Esophagus squamous epithelium (tissue), 5 donors: ENCODE measurements around the gene ERC2. TPM values are rescaled to one million over a fixed set of nuclear protein-coding genes. Genes with fewer than 3 reads are reported as not detected.

Experiments used
- DNase-seq: peaks from one replicate; lab custom pipeline; 2025; lab: John Stamatoyannopoulos, UW
- H3K27ac ChIP-seq, 4 donors: fragments of 200-600 bp; sonication (generic); one replicate each; pipeline ENCODE4 v1.5.1; 2016 to 2019; ENCODE audit warnings: mild to moderate bottlenecking in 1 of 4
- H3K27me3 ChIP-seq, 4 donors: fragments of 200-600 bp; sonication (generic); 1 replicate in 3 of 4; 2 replicates in 1 of 4; pipeline versions ENCODE4 v1.5.1 to v1.6.0; 2017 to 2021; ENCODE audit warnings: antibody characterized with exemption in 1 of 4
- H3K36me3 ChIP-seq, 3 donors: fragments of 200-600 bp; sonication (generic); one replicate each; pipeline ENCODE4 v1.5.1; 2016 to 2019
- H3K4me1 ChIP-seq, 3 donors: fragments of 200-600 bp; sonication (generic); one replicate each; pipeline ENCODE4 v1.5.1; 2017 to 2019
- H3K4me3 ChIP-seq, 4 donors: fragments of 200-600 bp; sonication (generic); 1 replicate in 3 of 4; 2 replicates in 1 of 4; pipeline ENCODE4 v1.5.1; 2016 to 2019; ENCODE audit warnings: mild to moderate bottlenecking in 2 of 4, moderate library complexity in 1 of 4
- H3K9me3 ChIP-seq, 3 donors: fragments of 200-600 bp; sonication (generic); one replicate each; pipeline ENCODE4 v1.5.1; 2016 to 2019
- POLR2A ChIP-seq, 4 donors: fragments of 450-650 bp; IDR thresholded peaks; one replicate each; pipeline ENCODE4 v1.6.1; 2017; ENCODE audit warnings: antibody characterized with exemption in 4 of 4, mild to moderate bottlenecking in 4 of 4, moderate library complexity in 3 of 4
- WGBS, 2 donors: methylation state at CpG; one replicate each; pipeline ENCODE4 v1.1.5; 2018; 5-methylcytosine and 5-hydroxymethylcytosine counted together
- intact Hi-C: fragments of 100-400 bp; cut with DNase I; formaldehyde crosslinking; loops from one replicate; pipeline ENCODE4 v1.15.0; 2022
- total RNA-seq, 4 donors: library from RNA; depleted of rRNA; stranded (reverse); fragments of >200 nt; gene quantifications; one replicate each; pipeline ENCODE4 v1.1.0, GENCODE V29; 2016
- TF ChIP-seq, protein P1 (sequence below), 6 experiments: fragments of 450-650 bp in 4 of 6; fragments of 200-600 bp in 2 of 6; sonication (generic) in 2 of 6; IDR thresholded peaks; one replicate each; pipeline ENCODE4 v1.5.1; 2016 to 2019; ENCODE audit warnings: antibody characterized with exemption in 6 of 6, mild to moderate bottlenecking in 4 of 6, moderate library complexity in 4 of 6
- donor health status: DM: yes; HTN: yes; CAD: no.

The ERC2 gene
- total RNA-seq, 4 donors from 2014 or later = 0.12 to 1.9 (median 0.86) TPM

DNA sequence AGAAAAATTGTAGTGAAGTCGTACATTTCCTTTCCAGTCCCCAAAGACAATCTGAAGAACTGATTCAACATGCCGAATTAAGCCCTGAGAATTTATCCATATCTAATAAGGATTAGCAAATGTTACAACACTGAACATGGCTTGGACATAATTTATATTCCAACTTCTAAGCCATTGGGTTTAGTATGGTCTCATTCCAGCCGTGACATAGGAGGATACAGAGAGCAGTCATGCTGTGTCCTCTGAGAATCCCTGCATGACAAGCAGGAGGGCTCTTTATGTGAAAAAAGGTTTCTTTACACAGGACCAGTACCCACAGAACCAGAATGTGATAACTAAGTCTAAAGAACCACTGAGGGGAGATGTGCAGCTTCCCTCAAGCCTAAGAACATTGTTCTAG is 749.3 kb downstream of the ERC2 start:
- intact Hi-C loops = no loop called here
- TF ChIP-seq POLR2A (IDR thresholded peaks at IDR 0.05) = no peak
- TF ChIP-seq, protein P1, sequence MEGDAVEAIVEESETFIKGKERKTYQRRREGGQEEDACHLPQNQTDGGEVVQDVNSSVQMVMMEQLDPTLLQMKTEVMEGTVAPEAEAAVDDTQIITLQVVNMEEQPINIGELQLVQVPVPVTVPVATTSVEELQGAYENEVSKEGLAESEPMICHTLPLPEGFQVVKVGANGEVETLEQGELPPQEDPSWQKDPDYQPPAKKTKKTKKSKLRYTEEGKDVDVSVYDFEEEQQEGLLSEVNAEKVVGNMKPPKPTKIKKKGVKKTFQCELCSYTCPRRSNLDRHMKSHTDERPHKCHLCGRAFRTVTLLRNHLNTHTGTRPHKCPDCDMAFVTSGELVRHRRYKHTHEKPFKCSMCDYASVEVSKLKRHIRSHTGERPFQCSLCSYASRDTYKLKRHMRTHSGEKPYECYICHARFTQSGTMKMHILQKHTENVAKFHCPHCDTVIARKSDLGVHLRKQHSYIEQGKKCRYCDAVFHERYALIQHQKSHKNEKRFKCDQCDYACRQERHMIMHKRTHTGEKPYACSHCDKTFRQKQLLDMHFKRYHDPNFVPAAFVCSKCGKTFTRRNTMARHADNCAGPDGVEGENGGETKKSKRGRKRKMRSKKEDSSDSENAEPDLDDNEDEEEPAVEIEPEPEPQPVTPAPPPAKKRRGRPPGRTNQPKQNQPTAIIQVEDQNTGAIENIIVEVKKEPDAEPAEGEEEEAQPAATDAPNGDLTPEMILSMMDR (IDR thresholded peaks at IDR 0.05) = no peak
- H3K36me3 ChIP-seq = no peaks in the 10 kb centered on the region
- H3K9me3 ChIP-seq = no peaks in the 10 kb centered on the region
- no peaks in the 10 kb centered on the region for H3K27me3 ChIP-seq
- no peak overlapping the region for H3K27ac ChIP-seq
- DNase-seq = no peak
- H3K4me1 ChIP-seq = no peaks in the 10 kb centered on the region
- 54 to 73% methylated on average over 3 of the region's 3 CpGs for WGBS, 2 donors
- no peak overlapping the region for H3K4me3 ChIP-seq

- Histone ChIP-seq H3K27me3 (no peaks in the 10 kb centered on the region), H3K27ac (no peak overlapping the region), H3K36me3 (no peaks in the 10 kb centered on the region), H3K4me1 (no peaks in the 10 kb centered on the region), H3K4me3 (no peak overlapping the region), H3K9me3 (no peaks in the 10 kb centered on the region)
- TF ChIP-seq POLR2A (IDR thresholded peaks at IDR 0.05) = no peak
- TF ChIP-seq, protein P1 (IDR thresholded peaks at IDR 0.05) = no peak
- 50 to 65% methylated on average over 1 of the region's 1 CpG for WGBS, 2 donors
- DNase-seq = no peak
- intact Hi-C loops = no loop called here
These were observed 749.7 kb downstream of the ERC2 start for GRCh38 chr3:55718521-55718921.

- Histone ChIP-seq H3K4me3 (no peak overlapping the region), H3K9me3 (no peaks in the 10 kb centered on the region), H3K27ac (no peak overlapping the region), H3K36me3 (no peaks in the 10 kb centered on the region), H3K27me3 (no peaks in the 10 kb centered on the region), H3K4me1 (no peaks in the 10 kb centered on the region)
- 63 to 89% methylated on average over 4 of the region's 4 CpGs for WGBS, 2 donors
- DNase-seq = no peak
- intact Hi-C loops = no loop called here
- TF ChIP-seq POLR2A (IDR thresholded peaks at IDR 0.05) = no peak
- TF ChIP-seq, protein P1 (IDR thresholded peaks at IDR 0.05) = no peak
These were observed 750.2 kb downstream of the ERC2 start for GRCh38 chr3:55718074-55718473.

- no peaks in the 10 kb centered on the region for H3K36me3 ChIP-seq
- H3K27me3 ChIP-seq = no peaks in the 10 kb centered on the region
- no peak for DNase-seq
- intact Hi-C loops = no loop called here
- H3K4me3 ChIP-seq = no peak overlapping the region
- H3K9me3 ChIP-seq = no peaks in the 10 kb centered on the region
- TF ChIP-seq, protein P1 (IDR thresholded peaks at IDR 0.05) = no peak
- no peak for TF ChIP-seq POLR2A (IDR thresholded peaks at IDR 0.05)
- no peak overlapping the region for H3K27ac ChIP-seq
- 77 to 80% methylated on average over 5 of the region's 5 CpGs for WGBS, 2 donors
- H3K4me1 ChIP-seq = no peaks in the 10 kb centered on the region
These were observed 750.8 kb downstream of the ERC2 start for GRCh38 chr3:55717481-55717880.

DNA sequence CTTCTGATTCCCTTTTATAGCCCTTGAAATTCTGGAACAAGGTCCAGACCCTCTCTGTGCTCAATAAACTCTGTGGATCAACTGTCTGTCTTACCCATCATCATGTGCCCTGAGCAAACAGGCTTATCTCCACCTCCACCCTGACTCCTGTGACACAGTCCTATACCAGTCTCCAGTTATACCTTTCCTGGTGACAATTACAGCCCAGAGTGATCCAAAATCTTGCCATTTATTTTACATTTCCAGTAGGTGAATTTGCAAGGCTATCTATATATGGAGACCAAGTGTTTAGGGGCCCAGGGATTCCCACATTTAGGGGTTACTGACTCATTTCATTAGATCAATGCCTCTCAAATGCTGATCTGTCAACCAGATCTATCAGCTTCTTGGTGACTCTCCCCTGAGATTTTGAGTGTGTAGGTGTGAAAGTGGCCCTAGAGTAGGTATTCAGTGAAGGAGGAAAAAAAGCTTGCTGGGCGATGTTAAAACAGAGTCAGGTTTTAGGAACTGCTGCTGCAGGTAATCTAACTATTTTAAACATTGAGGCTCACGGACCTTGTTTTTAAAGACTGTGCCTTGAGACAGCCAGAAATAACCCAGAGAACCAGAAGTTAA is 751.5 kb downstream of the ERC2 start:
- TF ChIP-seq, protein P1 (IDR thresholded peaks at IDR 0.05) = no peak
- no peak for TF ChIP-seq POLR2A (IDR thresholded peaks at IDR 0.05)
- DNase-seq = no peak
- intact Hi-C loops = no loop called here
- Histone ChIP-seq H3K9me3 (no peaks in the 10 kb centered on the region), H3K4me3 (no peak overlapping the region), H3K4me1 (no peaks in the 10 kb centered on the region), H3K27me3 (no peaks in the 10 kb centered on the region), H3K36me3 (no peaks in the 10 kb centered on the region), H3K27ac (no peak overlapping the region)
- 86 to 96% methylated on average over 2 of the region's 2 CpGs for WGBS, 2 donors
